H1 (cell line): ENCODE results near the gene MYDGF. TPM values are rescaled to one million over a fixed set of nuclear protein-coding genes. Genes with fewer than 3 reads are reported as not detected.

Experiments
- BACH1 ChIP-seq: IDR thresholded peaks from 2 replicates; pipeline ENCODE4 v1.6.1; 2012; ENCODE audit warnings: low read length, improper control_type of control experiment
- CTCF ChIP-seq, 3 experiments: IDR thresholded peaks; 1 replicate in 2 of 3; 2 replicates in 1 of 3; pipeline versions ENCODE4 v1.5.1 to v1.6.1; 2011; ENCODE audit warnings: low read length in 3 of 3, mild to moderate bottlenecking in 3 of 3, inconsistent platforms in 2 of 3, low read depth in 1 of 3, moderate library complexity in 1 of 3; ENCODE audit not compliant: insufficient read depth in 1 of 3; ENCODE audit errors: control extremely low read depth in 1 of 3
- KDM1A ChIP-seq: fragments of 200-600, 300-600 bp; sonication (generic); IDR thresholded peaks from 2 replicates; pipeline ENCODE4 v1.7.1; 2016; ENCODE audit warnings: mild to moderate bottlenecking, low read length, borderline replicate concordance
- RFX5 ChIP-seq: IDR thresholded peaks from 2 replicates; pipeline ENCODE4 v1.6.1; 2011; ENCODE audit warnings: low read depth, low read length, improper control_type of control experiment, borderline replicate concordance
- SIX5 ChIP-seq: IDR thresholded peaks from 2 replicates; pipeline ENCODE4 v1.6.1; 2011; ENCODE audit warnings: mild to moderate bottlenecking, low read depth, low read length
- SP1 ChIP-seq: IDR thresholded peaks from 2 replicates; pipeline ENCODE4 v1.6.1; 2011; ENCODE audit warnings: low read depth, low read length
- polyA plus RNA-seq, 7 experiments: library from polyadenylated mRNA; depleted of rRNA in 3 of 7; stranded (reverse) in 5 of 7; unstranded in 2 of 7; fragments of >200 nt in 5 of 7; fragments of 200-250 nt in 2 of 7; gene quantifications; 1 replicate in 5 of 7; 2 replicates in 1 of 7; 4 replicates in 1 of 7; pipeline versions ENCODE4 v1.2.1 to v1.2.3, GENCODE V29; 2011 to 2013; ENCODE audit warnings: missing spikeins in 2 of 7, mixed read lengths in 2 of 7
- total RNA-seq: library from RNA; stranded (reverse); fragmentation: NEBNext Ultra II Directional; extraction: Animal tissue kit (Norgen Biotek cat#: 25700); gene quantifications from 2 replicates; pipeline ENCODE4 v1.2.1, GENCODE V29; 2021

The MYDGF gene
- total and polyA plus RNA-seq, 2 of the 8 experiments (the other 6 are each of a cell fraction or from before 2014, with no cell fraction given) = 40.6 to 51.1 TPM

- TF ChIP-seq SIX5 (no peak), CTCF (IDR thresholded peaks at IDR 0.05; ENCODE audit: control extremely low read depth in 1 of 3, insufficient read depth in 1 of 3, low read depth in 1 of 3, low read length in 3 of 3) (no peak), BACH1 (no peak), KDM1A (no peak), RFX5 (no peak), SP1 (no peak)
Observed at GRCh38 chr19:4703671-4704316, 33.7 kb upstream of the MYDGF start (continued).
